CD4-positive, alpha-beta T cell (primary cell): ENCODE results near the gene HKDC1. TPM values are rescaled to one million over a fixed set of nuclear protein-coding genes. Genes with fewer than 3 reads are reported as not detected.

Experiments
- ATAC-seq: fragments of 200-7000 bp; cut with Tn5 transposase; one replicate; pipeline ENCODE4 v1.10.0; 2022; ENCODE audit warnings: mild to moderate bottlenecking; ENCODE audit not compliant: poor library complexity
- CTCF ChIA-PET: fragments of 350-600 bp; sonication (Branson Sonifier 250); formaldehyde crosslinking; loops from one replicate; lab custom pipeline; 2021; ENCODE audit warnings: antibody characterized with exemption, inconsistent platforms; lab: Charles Lee
- POLR2A ChIA-PET: fragments of 350-600 bp; sonication (Branson Sonifier 250); formaldehyde crosslinking; loops from one replicate; lab custom pipeline; 2021; ENCODE audit warnings: antibody characterized with exemption, inconsistent platforms; lab: Charles Lee
- DNase-seq, 14 experiments: peaks; one replicate each; pipeline ENCODE4 v3.0.0-alpha.2; 2013 to 2020; ENCODE audit warnings: mixed read lengths in 2 of 14
- H3K27ac ChIP-seq, 2 donors: one replicate each; pipeline versions ENCODE4 v1.5.1 to v1.7.0; 2013; ENCODE audit warnings: low read length in 2 of 2, low read depth in 1 of 2, mild to moderate bottlenecking in 1 of 2
- H3K27me3 ChIP-seq, 2 experiments: 1 replicate in 1 of 2; 2 replicates in 1 of 2; pipeline versions ENCODE4 v1.6.1 to v1.7.0; 2013; ENCODE audit warnings: low read length in 2 of 2, control low read depth in 1 of 2, mild to moderate bottlenecking in 1 of 2, moderate library complexity in 1 of 2; ENCODE audit not compliant: insufficient read depth in 2 of 2, control insufficient read depth in 1 of 2
- H3K36me3 ChIP-seq: one replicate; pipeline ENCODE4 v1.6.1; 2013; ENCODE audit warnings: low read length, control low read depth; ENCODE audit not compliant: insufficient read depth
- H3K4me1 ChIP-seq: one replicate; pipeline ENCODE4 v1.6.1; 2013; ENCODE audit warnings: low read length, control low read depth; ENCODE audit not compliant: insufficient read depth
- H3K4me3 ChIP-seq: one replicate; pipeline ENCODE4 v1.5.1; 2013; ENCODE audit warnings: mild to moderate bottlenecking, low read length, moderate library complexity
- H3K9me3 ChIP-seq, 2 experiments: 1 replicate in 1 of 2; 2 replicates in 1 of 2; pipeline versions ENCODE4 v1.6.1 to v1.7.0; 2013; ENCODE audit warnings: low read length in 2 of 2, mild to moderate bottlenecking in 2 of 2, control low read depth in 1 of 2, moderate library complexity in 1 of 2; ENCODE audit not compliant: control insufficient read depth in 1 of 2, insufficient read depth in 1 of 2
- H3K27ac Mint-ChIP-seq: one replicate; pipeline ENCODE4 v1.8.0; 2020; ENCODE audit warnings: mixed read lengths
- H3K27me3 Mint-ChIP-seq: one replicate; pipeline ENCODE4 v1.8.0; 2021; ENCODE audit warnings: mixed read lengths
- H3K36me3 Mint-ChIP-seq: one replicate; pipeline ENCODE4 v1.8.0; 2021; ENCODE audit warnings: low read depth, mixed read lengths
- H3K4me1 Mint-ChIP-seq: one replicate; pipeline ENCODE4 v1.8.0; 2021; ENCODE audit warnings: low read depth, mixed read lengths
- H3K4me3 Mint-ChIP-seq: one replicate; pipeline ENCODE4 v1.8.0; 2020; ENCODE audit warnings: mild to moderate bottlenecking, mixed read lengths
- H3K9me3 Mint-ChIP-seq: one replicate; pipeline ENCODE4 v1.8.0; 2020; ENCODE audit warnings: mixed read lengths
- intact Hi-C, 2 experiments: fragments of 100-400 bp; cut with DNase I in 1 of 2; cut with micrococcal nuclease in 1 of 2; formaldehyde crosslinking; loops; one replicate each; pipeline versions ENCODE4 v1.15.1 to v1.9.0; 2023 to 2025; cut with DNase I, micrococcal nuclease
- total RNA-seq, 174 experiments: library from RNA in 2 of 174; stranded (reverse) in 2 of 174; gene quantifications; one replicate each; pipeline ENCODE4 v1.2.3 and lab custom pipeline; 2021 to 2026
- TF ChIP-seq, protein P1 (sequence below): fragments of 200-600 bp; IDR thresholded peaks from one replicate; pipeline ENCODE4 v1.8.0; 2022; ENCODE audit warnings: antibody characterized with exemption, mild to moderate bottlenecking

The HKDC1 gene
- total RNA-seq, 2 experiments from 2014 or later: 3.1 to 4.5 TPM

DNA sequence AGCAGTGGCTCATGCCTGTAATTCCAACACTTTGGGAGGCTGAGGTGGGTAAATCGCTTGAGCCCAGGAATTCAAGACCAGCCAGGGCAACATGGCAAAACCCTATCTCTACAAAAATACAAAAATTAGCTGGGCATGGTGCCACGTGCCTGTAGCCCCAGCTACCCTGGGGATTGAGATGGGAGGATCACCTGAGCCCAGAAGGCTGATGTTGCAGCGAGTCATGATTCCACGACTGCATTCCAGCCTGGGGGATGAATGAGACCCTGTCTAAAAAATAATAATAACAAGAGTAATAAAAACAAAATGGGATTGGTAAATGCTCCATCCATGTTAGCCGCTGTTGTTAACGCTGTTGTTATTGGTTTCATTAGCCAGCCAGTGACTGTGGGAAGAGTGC lies 1.3 kb upstream of the HKDC1 start:
- Mint-ChIP-seq H3K4me1 (peaks cover 43% of the 10 kb centered on the region), H3K27ac (no peak overlapping the region), H3K9me3 (no peaks in the 10 kb centered on the region), H3K36me3 (no peaks in the 10 kb centered on the region), H3K27me3 (no peaks in the 10 kb centered on the region), H3K4me3 (no peak overlapping the region)
- no peak for DNase-seq
- POLR2A ChIA-PET: interaction anchor here (0.6 kb wide), 1 partner anchor 1653 kb away, joined by 3 read pairs; no protein-coding TSS in a partner anchor
- H3K4me1 ChIP-seq: peaks cover 34% of the 10 kb centered on the region
- H3K4me3 ChIP-seq: no peak overlapping the region
- no peaks in the 10 kb centered on the region for H3K27me3 ChIP-seq
- TF ChIP-seq, protein P1, sequence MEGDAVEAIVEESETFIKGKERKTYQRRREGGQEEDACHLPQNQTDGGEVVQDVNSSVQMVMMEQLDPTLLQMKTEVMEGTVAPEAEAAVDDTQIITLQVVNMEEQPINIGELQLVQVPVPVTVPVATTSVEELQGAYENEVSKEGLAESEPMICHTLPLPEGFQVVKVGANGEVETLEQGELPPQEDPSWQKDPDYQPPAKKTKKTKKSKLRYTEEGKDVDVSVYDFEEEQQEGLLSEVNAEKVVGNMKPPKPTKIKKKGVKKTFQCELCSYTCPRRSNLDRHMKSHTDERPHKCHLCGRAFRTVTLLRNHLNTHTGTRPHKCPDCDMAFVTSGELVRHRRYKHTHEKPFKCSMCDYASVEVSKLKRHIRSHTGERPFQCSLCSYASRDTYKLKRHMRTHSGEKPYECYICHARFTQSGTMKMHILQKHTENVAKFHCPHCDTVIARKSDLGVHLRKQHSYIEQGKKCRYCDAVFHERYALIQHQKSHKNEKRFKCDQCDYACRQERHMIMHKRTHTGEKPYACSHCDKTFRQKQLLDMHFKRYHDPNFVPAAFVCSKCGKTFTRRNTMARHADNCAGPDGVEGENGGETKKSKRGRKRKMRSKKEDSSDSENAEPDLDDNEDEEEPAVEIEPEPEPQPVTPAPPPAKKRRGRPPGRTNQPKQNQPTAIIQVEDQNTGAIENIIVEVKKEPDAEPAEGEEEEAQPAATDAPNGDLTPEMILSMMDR: no peak
- no peaks in the 10 kb centered on the region for H3K9me3 ChIP-seq
- H3K27ac ChIP-seq: no peak overlapping the region
- CTCF ChIA-PET: no interaction called here
- no peaks in the 10 kb centered on the region for H3K36me3 ChIP-seq
- ATAC-seq: no peak
- intact Hi-C loops: no loop called here

DNA sequence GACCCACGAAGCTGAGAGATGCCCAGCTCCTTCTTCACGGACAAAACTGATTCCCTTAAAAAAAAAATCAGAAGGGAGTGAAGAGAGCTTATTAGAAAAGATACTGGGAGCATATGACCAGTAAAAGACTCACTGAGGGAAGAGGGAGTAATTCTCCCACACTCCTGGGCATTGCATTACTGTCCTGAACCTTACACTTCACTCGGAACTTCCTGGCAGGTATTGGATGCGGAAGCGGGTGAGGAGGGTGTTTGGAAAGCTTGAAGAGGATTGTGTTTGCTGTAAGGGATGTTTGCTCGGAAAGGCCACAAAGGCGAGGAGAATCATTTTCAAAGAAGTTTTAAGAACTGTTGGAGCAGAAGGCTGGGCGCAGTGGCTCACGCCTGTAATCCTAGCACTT lies 375 bp downstream of the HKDC1 start:
- TF ChIP-seq, protein P1: no peak
- Histone ChIP-seq H3K4me1 (peaks cover 37% of the 10 kb centered on the region), H3K27ac (no peak overlapping the region), H3K27me3 (no peaks in the 10 kb centered on the region), H3K4me3 (no peak overlapping the region), H3K36me3 (no peaks in the 10 kb centered on the region), H3K9me3 (no peaks in the 10 kb centered on the region)
- ATAC-seq (no peak), DNase-seq (no peak)
- H3K27ac Mint-ChIP-seq: no peak overlapping the region
- peaks cover 37% of the 10 kb centered on the region for H3K4me1 Mint-ChIP-seq
- POLR2A ChIA-PET: no interaction called here
- intact Hi-C loops: loop anchor here (5.0 to 10.0 kb wide), 2 partner anchors 38 to 216 kb away; partner anchors contain the start of gene SUPV3L1 (in 1 of the 2)
- H3K4me3 Mint-ChIP-seq: no peak overlapping the region
- no peaks in the 10 kb centered on the region for H3K36me3 Mint-ChIP-seq
- H3K9me3 Mint-ChIP-seq: no peaks in the 10 kb centered on the region
- no peaks in the 10 kb centered on the region for H3K27me3 Mint-ChIP-seq
- CTCF ChIA-PET: no interaction called here

DNA sequence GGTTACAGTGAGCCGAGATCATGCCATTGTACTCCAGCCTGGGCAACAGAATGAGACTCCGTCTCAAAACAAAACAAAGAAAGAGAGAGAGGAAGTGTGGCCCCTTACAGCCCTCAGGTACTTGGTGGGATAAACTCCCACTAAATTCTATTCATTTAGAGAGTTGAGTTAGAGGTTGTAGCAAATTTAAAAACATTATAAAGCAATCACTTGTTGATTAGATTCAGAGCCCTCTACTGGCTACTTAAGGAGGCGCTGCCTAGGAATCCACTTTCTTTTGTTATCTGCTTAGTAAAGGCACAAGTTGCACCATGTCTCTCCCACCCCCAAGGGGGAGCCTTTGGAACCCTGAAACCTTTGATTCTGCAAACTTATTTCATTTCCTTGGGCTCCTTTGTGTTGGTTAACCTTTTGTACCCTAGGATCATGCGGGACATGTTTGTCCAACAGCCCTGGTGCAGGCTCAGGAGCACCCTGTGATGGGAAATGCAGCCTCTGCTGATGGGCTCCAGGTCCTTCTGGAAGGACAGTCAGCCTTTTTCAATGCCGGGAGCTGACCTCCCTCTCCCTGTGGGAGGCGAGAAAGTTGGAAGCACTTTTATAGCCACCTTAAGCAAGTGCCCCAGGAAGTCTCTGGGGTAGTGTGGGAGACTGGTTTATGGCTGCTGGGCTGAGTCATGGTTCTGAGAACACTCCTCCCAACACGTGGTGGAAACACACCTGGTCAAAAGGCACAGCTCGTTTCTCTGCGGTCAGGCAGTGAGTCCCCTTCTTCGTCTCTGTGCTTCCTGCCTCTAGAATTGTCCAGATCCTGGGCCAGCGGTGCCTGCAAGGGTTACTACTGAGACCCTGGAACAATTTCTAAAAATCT lies 2.3 kb downstream of the HKDC1 start:
- intact Hi-C loops: loop anchor here (5.0 to 10.0 kb wide), 2 partner anchors 40 to 218 kb away; partner anchors contain the start of gene SUPV3L1 (in 1 of the 2)
- POLR2A ChIA-PET: interaction anchor here (0.7 to 1.0 kb wide), 2 partner anchors 10 to 97 kb away, joined by 3 to 4 read pairs; no protein-coding TSS in a partner anchor
- peaks cover 35% of the 10 kb centered on the region for H3K4me1 Mint-ChIP-seq
- Histone ChIP-seq H3K9me3 (no peaks in the 10 kb centered on the region), H3K27ac (peak overlapping the region in 1 of 2 donors; percentile 25), H3K4me1 (peaks cover 45% of the 10 kb centered on the region), H3K27me3 (no peaks in the 10 kb centered on the region), H3K36me3 (no peaks in the 10 kb centered on the region), H3K4me3 (peak overlapping the region; percentile 19)
- no peaks in the 10 kb centered on the region for H3K9me3 Mint-ChIP-seq
- ATAC-seq: peak; percentile 85
- no peaks in the 10 kb centered on the region for H3K27me3 Mint-ChIP-seq
- DNase-seq: peak; percentile 24 to 88 (median 45)
- CTCF ChIA-PET: interaction anchor here (0.8 kb wide), 1 partner anchor 11 kb away, joined by 3 read pairs; no protein-coding TSS in a partner anchor
- no peaks in the 10 kb centered on the region for H3K36me3 Mint-ChIP-seq
- H3K27ac Mint-ChIP-seq: peak overlapping the region; percentile 67
- TF ChIP-seq, protein P1: peak; percentile 87
- peak overlapping the region; percentile 55 for H3K4me3 Mint-ChIP-seq
